Kasumi-1 (cell line): Measurements from ENCODE around the gene GSTCD.
"Not testable (repeated sequence)": the region's sequence is repeated elsewhere in the genome, so short reads cannot be mapped to it uniquely, and the experiment has no call there.

Source experiments
- DNase-seq, 2 experiments: peaks; one replicate each; lab custom pipeline; 2025; lab: John Stamatoyannopoulos, UW

Gene GSTCD, protein sequence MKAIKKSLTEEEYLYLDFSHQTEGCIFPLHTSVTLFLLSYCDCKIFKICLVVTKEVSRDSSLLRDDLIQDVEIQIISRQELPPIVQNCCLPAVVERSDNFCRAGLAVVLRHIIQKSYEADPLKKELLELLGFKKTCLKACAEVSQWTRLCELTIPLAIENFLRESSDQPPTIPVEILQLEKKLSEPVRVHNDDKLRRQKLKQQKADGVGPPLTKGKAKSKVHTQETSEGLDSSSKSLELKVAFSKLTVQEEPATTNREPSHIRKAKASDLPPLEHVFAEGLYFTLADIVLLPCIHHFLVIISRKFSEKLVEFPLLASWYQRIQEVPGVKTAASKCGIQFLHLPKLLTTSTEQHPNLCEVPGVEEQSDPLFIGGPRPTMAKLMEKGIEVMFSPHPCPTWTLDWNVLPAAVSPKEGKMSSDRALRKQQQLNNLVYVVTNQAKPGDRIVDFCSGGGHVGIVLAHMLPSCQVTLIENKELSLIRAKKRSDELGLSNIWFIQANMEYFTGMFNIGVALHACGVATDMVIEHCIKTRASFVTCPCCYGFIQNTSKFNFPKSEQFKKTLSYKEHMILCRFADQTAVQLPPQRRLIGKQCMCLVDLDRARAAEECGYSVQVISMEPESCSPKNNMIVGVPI

DNA sequence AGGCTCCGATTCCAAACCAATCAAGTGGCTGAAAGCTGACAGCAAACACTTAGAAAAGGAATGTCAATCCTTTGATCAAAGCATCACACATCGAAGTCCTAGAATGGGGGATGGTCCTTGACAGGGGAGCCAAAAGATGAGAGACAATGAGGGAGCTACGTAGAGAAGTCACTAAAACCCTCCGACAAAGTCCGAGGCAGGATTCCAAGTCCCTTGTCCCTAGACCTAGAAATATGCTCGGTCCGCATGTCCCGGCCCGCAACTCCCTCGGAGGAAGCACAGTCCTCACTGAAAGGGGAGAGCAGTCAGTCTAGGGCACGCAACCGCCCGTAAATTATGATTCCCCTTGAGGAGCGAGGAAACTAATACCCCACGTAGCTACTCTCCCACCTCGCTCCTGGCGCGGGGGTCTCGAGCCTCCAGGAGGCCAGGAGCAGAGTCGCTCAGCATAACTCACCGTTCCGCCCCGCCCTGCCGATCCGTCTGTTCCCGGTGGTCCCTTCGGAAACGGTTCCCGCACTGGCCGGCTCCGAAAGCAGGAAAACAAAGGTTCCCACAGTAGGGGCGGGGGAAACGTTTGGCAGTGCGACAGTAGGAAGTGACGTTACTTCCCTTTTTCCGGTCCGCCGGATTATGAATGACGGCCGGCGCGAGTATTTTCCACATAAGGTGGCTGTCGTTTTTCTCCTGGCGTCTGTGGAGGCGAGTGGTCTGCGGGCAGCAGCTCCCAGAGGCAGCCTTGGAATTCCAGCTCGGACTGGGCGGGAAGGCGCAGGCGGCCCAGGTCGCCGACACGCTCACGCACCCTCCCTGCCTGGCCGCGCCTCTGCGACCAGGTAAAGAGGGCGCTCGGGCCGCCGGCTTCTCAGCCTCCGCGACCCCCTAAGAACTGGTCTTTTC lies at the start of gene GSTCD, which contains the start of gene INTS12:
GSTCD (plus strand) TSS at position 604 of the 900 bp plus-strand sequence. CDS start 8,830 bp downstream, outside the sequence.
INTS12 (minus strand) TSS at position 509 of the 900 bp plus-strand sequence. CDS start 8,684 bp downstream, outside the sequence.
- peak; percentile 91 for DNase-seq

DNA sequence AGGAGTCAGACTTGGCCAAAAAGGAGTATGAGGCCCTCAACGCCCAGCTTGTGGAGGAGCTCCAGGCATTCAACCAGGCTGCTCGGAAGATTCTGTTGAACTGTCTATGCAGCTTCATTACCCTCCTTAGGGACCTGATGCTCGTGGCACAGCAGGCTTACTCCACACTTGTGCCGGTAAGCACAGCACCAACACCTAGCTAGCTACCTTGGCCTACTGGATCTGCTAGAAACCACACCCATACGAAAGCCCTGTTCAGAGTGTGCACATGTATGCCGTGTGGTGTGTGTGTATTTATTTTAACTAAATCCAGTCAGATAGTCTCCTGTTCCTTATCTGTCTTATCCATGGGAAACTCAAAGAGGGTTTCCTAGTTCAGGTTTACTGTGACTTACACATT lies 49.4 kb upstream of the GSTCD start:
- no peak for DNase-seq

DNA sequence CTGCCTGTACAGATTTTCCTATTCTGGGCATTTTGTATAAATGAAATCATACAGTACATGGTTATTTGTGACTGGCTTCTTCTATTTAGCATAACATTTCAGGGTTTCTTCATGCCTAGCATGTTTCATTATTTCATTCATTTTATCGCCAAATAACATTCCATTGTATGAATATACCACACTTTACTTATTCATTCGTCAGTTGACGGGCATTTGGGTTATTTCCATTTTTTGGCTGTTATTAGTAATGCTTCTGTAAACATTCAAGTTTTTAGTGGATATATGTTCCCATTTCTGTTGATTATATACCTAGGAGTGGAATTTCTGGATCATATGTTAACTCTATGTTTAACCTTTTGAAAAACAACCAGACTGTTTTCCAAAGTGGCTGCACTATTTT lies 47.6 kb upstream of the GSTCD start:
- DNase-seq, result no peak

DNA sequence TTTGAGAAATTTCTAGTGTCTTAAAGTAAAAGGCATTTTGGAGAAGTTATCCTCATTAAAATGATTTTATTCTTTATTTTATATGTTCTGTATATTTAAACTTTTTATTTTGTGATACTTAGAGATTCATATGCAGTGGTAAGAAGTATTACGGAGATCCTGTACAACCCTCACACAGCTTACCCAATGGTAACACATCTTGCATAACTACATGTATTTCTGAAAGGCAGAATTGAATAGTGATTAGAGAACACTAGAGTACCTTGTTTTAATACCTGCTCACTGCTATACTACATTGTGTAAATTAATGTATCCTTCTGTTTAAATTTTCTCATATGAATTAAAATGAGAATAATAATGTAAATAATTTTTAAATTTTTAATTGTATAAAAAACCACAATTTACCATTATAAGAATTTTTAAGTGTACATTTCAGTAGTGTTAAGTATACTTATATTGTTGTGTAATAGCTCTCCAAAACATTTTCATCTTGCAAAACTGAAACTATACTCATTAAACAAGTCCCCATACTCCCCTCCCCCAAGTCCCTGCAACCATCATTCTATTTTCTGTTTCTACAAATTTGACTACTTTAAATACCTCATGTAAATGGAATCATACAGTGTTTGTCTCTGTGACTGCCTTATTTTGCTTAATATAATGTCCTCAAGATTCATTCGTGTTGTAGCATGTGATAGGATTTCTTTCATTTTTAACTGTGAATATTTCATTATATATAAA lies 45.5 kb upstream of the GSTCD start:
- no peak for DNase-seq

DNA sequence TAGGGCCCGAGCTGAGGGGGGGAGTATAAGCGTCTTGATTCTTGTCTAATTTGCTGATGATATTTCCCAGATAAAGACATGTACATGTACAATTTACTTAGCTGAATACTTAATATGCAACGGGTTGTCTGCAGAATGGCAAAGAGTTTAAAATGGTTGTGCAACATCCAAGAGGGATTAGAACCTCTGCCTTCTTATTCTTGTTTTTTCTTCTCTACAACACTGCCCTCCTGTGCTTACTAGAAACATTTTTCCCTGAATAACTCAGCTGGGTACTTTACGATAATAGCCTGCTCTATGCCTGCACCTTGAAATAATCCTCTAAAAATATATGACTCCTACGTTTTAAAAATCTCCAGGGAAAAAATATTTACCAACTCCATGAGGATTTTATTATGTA lies 41.9 kb upstream of the GSTCD start:
- DNase-seq, result peak; percentile 67 to 84

DNA sequence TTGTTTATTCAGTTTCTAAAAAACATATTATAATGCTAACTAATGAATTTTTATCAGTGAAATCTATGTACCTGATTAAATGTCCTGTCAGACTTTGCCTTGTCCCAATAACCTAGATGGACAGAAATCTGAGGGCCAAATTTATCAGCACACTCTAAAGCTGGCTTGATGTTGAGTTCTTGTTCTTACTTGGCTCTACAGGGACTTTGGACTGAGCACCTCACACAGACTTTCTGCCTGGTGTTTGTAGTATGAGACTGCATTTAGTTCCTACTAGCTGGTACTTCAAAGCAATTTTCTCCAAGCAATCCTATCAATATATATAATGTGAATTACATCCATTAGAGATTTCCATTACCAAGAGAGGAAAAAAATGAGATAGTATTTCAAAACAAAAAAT lies 37.9 kb upstream of the GSTCD start:
- no peak for DNase-seq

DNA sequence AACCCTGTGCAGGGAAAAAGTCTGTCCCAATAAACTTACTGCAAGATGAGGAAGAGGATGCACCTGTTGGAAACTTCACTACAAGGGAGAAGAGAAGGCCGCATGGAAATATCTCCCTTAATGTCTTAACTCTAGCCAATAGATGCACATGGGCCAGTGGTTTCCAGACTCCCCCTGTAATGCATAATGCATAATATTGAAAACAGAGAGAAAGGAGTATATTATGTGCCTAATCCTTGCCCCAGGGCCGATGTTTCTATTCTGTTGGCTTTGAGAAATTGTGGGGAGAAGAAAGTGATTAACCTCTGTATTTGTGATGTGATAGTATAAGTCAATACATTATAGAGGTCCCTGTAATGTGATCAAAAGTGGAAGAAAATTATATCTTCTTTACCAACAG lies 37.3 kb upstream of the GSTCD start:
- no peak for DNase-seq

DNA sequence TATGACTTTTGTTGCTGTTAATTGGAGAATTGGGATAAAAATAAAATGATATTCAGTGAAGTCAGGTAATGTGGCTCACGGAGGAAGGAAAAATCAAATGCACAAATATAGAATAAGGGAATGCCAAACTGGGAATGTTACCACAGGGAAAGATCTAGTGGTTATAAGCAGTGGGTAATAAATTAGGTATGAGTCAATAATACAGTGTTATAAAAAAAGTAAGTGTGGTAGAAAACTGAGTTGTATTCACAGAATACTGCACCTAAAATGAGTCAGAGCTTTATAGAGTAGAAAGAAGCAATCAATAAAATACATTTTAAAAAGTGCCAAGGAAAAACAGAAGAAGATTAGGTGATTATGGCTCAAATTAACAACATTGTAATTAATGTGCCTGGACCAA lies 34.6 kb upstream of the GSTCD start:
- no peak for DNase-seq

DNA sequence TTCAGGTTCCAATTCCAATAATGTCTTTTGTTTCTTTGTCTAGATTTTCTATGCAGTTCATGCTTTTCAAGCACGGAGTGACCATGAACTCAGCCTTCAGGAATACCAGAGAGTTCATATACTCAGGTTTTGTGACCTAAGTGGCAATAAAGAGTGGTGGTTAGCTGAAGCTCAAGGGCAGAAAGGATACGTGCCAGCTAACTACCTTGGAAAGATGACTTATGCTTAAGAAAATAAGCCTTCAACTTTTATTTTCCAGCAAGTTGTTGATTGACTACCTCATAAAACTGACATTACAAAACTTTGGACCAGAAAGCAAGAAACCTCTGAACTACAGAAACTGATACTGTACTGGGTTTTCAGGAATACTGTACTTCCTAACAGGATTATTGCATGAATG lies 30.9 kb upstream of the GSTCD start:
- no peak for DNase-seq

DNA sequence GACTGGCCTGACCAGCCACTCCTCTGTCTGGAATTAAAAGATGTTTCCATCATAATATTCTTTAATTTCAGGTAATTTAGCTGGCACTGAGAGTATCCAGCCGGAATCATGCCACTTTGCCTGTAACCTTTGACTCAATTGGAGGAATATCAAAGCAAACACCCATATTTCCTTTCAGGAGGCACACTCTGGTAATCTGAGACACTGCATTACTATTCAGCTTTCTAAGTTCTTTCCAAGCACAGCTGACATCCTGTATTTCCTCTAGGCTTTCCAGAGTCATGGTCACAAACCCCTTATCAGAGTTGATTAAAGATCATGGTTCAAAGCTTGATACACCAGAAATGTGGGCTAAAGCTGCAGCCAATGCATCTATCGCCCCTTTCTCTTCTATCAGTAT lies 29.4 kb upstream of the GSTCD start:
- no peak for DNase-seq

DNA sequence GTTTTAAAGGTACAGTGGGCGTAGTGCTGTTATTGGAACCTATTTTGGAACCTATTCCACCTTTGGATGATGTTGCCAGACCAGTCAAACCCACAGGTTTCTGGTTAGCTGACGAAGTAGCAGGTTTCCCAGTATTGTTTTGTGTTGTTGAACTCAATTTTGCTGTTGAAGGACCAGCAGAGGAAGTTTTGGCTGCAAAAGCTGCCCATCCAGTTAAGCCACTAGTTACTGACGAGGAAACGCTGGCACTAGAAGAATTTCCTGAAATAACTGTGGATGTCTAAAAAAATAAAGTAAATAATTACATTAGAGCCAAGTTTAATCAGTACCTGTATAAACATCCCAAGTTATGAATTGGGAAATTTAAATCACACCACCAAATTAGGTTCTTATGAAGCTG lies 25.5 kb upstream of the GSTCD start:
- DNase-seq, result no peak

DNA sequence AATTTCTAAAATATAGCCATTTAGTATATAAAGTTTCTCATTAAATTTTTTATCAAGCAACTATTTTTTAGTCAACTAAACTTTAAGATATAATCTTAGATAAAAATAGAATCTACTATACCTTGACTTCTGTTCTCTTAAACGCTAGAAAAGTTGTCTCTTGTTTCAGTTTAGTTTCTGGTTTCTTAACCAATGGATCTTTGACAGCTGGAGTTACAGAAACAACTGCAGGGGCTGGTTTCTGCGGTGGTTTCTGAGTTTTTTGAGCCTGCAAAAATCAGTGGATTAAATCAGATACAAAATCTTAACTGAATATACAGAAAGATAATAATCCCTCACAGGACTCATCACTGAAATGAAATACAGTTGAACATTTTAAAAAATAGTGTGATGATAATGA lies 22.0 kb upstream of the GSTCD start:
- no peak for DNase-seq

DNA sequence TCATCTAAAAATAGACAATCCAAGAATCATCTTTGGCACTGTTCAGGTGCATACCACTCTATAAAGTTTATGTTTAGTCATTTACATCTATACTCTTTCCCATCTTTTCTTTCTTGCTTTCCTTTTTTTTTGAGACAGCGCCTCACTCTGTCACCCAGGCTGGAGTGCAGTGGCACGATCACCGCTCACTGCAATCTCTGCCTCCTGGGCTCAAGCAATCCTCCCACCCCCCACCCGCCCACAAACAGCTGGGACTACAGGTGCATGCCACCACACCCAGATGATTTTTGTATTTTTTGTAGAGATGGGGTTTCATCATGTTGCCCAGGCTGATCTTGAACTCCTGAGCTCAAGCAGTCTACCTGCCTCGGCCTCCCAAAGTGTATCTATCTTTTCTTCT lies 13.8 kb upstream of the GSTCD start:
- not testable (repeated sequence) for DNase-seq

DNA sequence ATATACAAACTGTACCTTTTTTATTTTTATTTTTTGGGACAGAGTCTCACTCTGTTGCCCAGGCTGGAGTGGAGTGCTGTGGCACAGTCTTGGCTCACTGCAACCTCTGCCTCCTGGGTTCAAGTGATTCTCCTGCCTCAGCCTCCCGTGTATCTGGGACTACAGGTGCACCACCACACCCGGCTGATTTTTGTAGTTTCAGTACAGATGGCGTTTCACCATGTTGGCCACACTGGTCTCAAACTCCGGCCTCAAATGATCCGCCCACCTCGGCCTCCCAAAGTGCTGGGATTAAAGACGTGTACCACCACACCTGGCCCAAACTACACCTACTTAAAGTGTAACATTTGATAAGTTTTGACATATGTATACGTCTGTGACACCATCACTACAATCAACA lies 12.8 kb upstream of the GSTCD start:
- DNase-seq, result not testable (repeated sequence)

DNA sequence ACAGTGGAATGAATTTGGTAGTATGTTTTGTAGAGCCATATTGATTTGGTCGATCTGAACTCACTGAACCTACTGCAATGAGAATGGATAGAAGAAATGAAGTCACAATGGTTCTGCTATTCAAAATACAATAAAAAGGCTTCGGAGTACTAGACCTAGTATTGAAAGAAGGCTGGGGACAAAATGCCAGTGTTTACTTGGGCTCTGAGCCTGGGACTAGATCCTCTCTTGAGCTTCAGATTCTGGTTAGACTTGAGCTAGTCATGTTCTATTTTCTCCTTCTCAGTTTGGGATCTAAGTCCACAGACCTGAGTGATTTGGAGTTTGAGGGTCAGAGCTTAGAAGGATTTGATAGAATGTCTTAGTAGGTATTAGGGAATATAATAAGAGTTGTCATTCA lies 10.0 kb upstream of the GSTCD start:
- DNase-seq, result no peak

DNA sequence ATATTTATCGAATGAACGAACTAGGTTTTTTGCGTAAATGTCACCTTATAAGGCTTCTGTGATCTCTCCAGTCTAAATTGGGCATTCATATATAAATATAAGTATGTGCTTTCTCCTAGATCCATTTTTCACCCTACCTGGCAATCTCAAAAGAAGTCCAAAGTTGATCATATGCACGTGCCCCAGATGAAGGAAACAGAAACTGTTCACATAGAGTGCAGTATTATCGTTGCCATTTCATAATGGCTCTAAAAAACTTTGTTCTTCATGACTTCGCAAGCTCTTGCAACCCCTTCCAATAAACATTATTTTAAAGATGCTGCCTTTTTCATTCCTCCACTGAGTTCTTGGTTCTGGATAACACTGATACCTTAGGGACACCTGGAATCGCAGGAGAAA lies 803 bp upstream of the GSTCD start:
- peak in 1 of 2 experiments; percentile 12 for DNase-seq

DNA sequence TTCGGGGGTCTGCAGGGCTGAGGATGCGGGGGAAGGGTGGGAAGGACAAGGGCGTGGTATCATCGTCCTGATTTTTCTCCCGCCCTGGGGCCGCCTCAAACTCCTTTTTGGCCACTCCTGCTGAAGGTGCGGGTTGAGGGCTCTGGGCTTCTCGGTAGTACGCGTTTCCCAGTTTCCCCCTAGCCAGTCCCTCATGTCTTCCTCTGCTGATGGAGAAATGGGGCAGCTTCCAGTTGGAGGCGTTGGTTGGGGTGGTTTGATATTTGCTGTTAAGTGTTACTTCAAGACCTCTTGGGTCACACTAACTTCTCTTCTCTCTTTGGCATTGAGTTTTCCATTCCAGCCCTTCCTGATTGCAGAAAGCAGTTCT lies 482 bp downstream of the GSTCD start:
- peak; percentile 32 to 50 for DNase-seq

DNA sequence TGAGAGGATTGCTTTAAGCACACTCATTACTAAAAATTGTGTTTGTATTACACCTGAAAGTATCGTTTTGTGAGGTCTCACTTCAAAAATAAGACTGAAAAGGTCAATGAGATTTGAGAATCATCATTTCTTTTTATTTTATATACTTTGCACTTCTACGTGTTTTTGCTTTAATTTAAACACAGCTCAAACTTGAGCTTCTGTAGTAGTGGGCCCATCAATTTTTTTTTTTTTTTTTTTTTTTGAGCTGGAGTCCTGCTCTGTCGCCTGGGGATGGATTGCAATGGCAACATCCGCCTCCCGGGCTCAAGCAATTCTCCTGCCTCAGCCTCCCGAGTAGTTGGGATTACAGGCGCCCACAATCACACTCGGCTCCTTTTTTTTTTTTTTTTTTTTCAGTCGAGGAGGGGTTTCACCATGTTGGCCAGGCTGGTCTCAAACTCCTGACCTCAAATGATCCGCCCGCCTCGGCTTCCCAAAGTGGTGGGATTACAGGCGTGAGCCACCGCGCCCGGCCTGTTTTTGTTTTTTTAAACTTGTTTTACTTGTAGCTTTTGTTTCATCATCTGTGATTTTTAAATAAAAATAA lies 1.5 kb downstream of the GSTCD start:
- no peak for DNase-seq

DNA sequence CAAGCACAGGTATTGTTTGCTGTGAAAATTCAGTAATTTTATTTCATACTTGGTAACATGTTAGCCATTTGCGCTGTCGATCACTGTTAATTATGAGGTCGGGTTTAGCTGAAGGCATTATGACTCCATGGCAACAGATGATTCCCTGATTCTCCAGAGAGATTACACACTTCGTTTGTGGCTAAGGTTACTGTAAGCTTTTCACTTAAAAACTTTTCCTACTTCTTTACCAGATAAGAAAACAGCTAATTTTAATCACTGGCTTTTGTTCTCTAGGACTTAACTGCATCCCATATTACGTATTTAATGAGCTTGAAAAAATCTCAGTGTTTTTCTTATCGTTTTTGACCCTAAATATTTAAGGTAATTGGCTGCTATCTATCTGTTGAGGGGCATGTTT lies 2.1 kb downstream of the GSTCD start:
- DNase-seq, result no peak

DNA sequence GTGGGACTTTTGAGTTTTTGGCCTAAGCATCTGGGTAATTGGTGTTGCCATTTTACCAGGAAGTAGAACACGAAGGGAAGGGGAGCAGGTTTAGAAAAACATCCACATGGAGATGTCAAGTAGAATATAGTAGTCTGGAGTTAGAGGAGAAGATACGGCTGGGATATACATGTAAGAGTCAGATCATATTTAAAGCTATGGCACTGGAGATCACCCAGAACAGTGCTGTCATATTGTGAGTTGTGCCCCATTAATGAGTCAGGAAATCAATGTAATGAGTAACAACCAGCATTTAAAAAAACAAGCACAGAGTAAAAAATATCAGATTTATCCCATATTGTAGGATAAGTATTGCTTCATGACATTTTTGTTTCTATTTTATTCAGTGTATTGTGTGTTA lies 4.2 kb downstream of the GSTCD start:
- DNase-seq, result no peak

DNA sequence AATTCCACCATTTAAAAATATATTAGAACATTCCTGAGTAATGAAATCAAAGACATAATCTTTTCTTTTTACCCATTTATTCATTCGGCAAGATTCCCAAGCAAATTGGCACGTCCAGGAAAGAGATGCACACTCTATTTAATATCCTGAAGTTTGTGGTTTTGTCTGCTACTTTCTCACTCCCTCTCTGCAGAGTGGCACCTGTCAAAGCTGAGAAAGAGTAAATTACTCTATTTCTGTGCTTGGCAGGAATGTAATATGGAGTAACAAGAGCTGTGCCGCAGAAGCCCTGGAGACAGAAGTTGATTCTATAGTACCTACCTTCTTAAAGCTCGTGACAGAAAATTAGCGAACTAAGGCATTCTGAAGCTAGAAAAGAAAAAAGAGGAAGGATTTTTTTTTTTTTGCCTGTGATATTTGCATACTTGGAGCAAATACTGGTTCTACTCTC lies 5.5 kb downstream of the GSTCD start:
- DNase-seq, result peak; percentile 77 to 87
